ENCODE data around the gene WBP11. TPM values are rescaled to one million over a fixed set of nuclear protein-coding genes. Genes with fewer than 3 reads are reported as not detected.

WBP11 gene
- total RNA-seq (2021) (144 and 150 TPM in 2 replicates), Bru-seq, nascent RNA (percentile 97 among the genes with signal in this experiment), BruChase-seq, experiment 1, labeled RNA remaining after a 2-hour chase (percentile 95 among the genes with signal in this experiment), BruChase-seq, experiment 2, labeled RNA remaining after a 6-hour chase (percentile 98 among the genes with signal in this experiment)
- long read RNA-seq, full-length matches to known transcripts = 326 of 354 reads
- long read RNA-seq, partial matches to known transcripts = 12 of 354 reads
- long read RNA-seq, other reads (novel, unspliced or antisense) = 16 of 354 reads

GRCh38 chr12:14803011-14803829 lies at the start of gene WBP11, which contains the start of gene C12orf60:
TSS of gene WBP11 (minus strand) at chr12:14803478. CDS start at chr12:14801383, 2,095 bp downstream.
TSS of gene C12orf60 (plus strand) at chr12:14803670. CDS start at chr12:14822936, 19,266 bp downstream.
- TF ChIP-seq EZH2 (IDR thresholded peaks at IDR 0.05; ENCODE audit: borderline replicate concordance, low read depth, low read length, poor library complexity, severe bottlenecking) (no peak), CTCF (conservative IDR thresholded peaks at IDR 0.05; ENCODE audit: low read depth, low read length) (no peak)
- no TSS peak for BruUV-seq (replicated peaks)
- peak within 1 kb of the TSS; percentile 92 for H3K27ac ChIP-seq (ENCODE audit: low read depth, low read length, poor library complexity, severe bottlenecking)
- peaks cover 28% of the 10 kb centered on the region for H3K36me3 ChIP-seq (ENCODE audit: insufficient read depth, low read length, poor library complexity, severe bottlenecking)
- ChIA-PET CTCF (no interaction called here), POLR2A (ENCODE audit: low non-redundant PET) (interaction anchor here (0.6 to 0.7 kb wide), 2 partner anchors 54 to 1849 kb away, joined by 3 to 4 read pairs; no protein-coding TSS in a partner anchor)
- H3K4me1 ChIP-seq (ENCODE audit: insufficient read depth, low read length, poor library complexity, severe bottlenecking) = peaks cover 20% of the 10 kb centered on the region
- DNase-seq (ENCODE audit: low spot score) = peak; percentile 99
- no peaks in the 10 kb centered on the region for H3K9me3 ChIP-seq (ENCODE audit: low read depth, low read length, poor library complexity, severe bottlenecking)
- intact Hi-C loops (cut with micrococcal nuclease; ENCODE audit: unreplicated experiment) = loop anchor here (1.0 kb wide), 1 partner anchor 32 kb away; a partner anchor contains a TSS
- H3K27me3 ChIP-seq (replicated peaks; ENCODE audit: insufficient read depth, low read depth, low read length, poor library complexity) = no peaks in the 10 kb centered on the region
- H3K4me3 ChIP-seq (ENCODE audit: low read depth, low read length, poor library complexity, severe bottlenecking) = peak within 1 kb of the TSS; percentile 79

- TF ChIP-seq EZH2 (IDR thresholded peaks at IDR 0.05; ENCODE audit: borderline replicate concordance, low read depth, low read length, poor library complexity, severe bottlenecking) (no peak), CTCF (conservative IDR thresholded peaks at IDR 0.05; ENCODE audit: low read depth, low read length) (no peak)
- BruUV-seq (replicated peaks) = no TSS peak
- Histone ChIP-seq H3K27ac (ENCODE audit: low read depth, low read length, poor library complexity, severe bottlenecking) (no peak overlapping the region), H3K27me3 (replicated peaks; ENCODE audit: insufficient read depth, low read depth, low read length, poor library complexity) (no peaks in the 10 kb centered on the region), H3K36me3 (ENCODE audit: insufficient read depth, low read length, poor library complexity, severe bottlenecking) (no peaks in the 10 kb centered on the region), H3K4me3 (ENCODE audit: low read depth, low read length, poor library complexity, severe bottlenecking) (no peak overlapping the region), H3K4me1 (ENCODE audit: insufficient read depth, low read length, poor library complexity, severe bottlenecking) (no peaks in the 10 kb centered on the region), H3K9me3 (ENCODE audit: low read depth, low read length, poor library complexity, severe bottlenecking) (no peaks in the 10 kb centered on the region)
- CTCF ChIA-PET = no interaction called here
- intact Hi-C loops (cut with micrococcal nuclease; ENCODE audit: unreplicated experiment) = no loop called here
- POLR2A ChIA-PET (ENCODE audit: low non-redundant PET) = no interaction called here
- no peak for DNase-seq (ENCODE audit: low spot score)
These were observed 49.6 kb upstream of the WBP11 start for GRCh38 chr12:14852880-14853279.

- no peak overlapping the region for H3K4me3 ChIP-seq (ENCODE audit: low read depth, low read length, poor library complexity, severe bottlenecking)
- no peaks in the 10 kb centered on the region for H3K27me3 ChIP-seq (replicated peaks; ENCODE audit: insufficient read depth, low read depth, low read length, poor library complexity)
- no peaks in the 10 kb centered on the region for H3K36me3 ChIP-seq (ENCODE audit: insufficient read depth, low read length, poor library complexity, severe bottlenecking)
- H3K27ac ChIP-seq (ENCODE audit: low read depth, low read length, poor library complexity, severe bottlenecking) = no peak overlapping the region
- DNase-seq (ENCODE audit: low spot score) = no peak
- no TSS peak for BruUV-seq (replicated peaks)
- CTCF ChIA-PET = no interaction called here
- intact Hi-C loops (cut with micrococcal nuclease; ENCODE audit: unreplicated experiment) = no loop called here
- TF ChIP-seq CTCF (conservative IDR thresholded peaks at IDR 0.05; ENCODE audit: low read depth, low read length) = no peak
- TF ChIP-seq EZH2 (IDR thresholded peaks at IDR 0.05; ENCODE audit: borderline replicate concordance, low read depth, low read length, poor library complexity, severe bottlenecking) = no peak
- H3K9me3 ChIP-seq (ENCODE audit: low read depth, low read length, poor library complexity, severe bottlenecking) = no peaks in the 10 kb centered on the region
- H3K4me1 ChIP-seq (ENCODE audit: insufficient read depth, low read length, poor library complexity, severe bottlenecking) = no peaks in the 10 kb centered on the region
- POLR2A ChIA-PET (ENCODE audit: low non-redundant PET) = no interaction called here
These were observed 47.8 kb upstream of the WBP11 start for GRCh38 chr12:14850929-14851663.
